Measurements from ENCODE around the gene SEC23IP. TPM values are rescaled to one million over a fixed set of nuclear protein-coding genes. Genes with fewer than 3 reads are reported as not detected.

SEC23IP gene
- total and polyA plus RNA-seq, 2 donors (not counting 3 experiments of a cell fraction or from before 2014, with no cell fraction given) = 30.9 to 83.1 TPM

GRCh38 chr10:119989966-119990365, 97.4 kb downstream of the SEC23IP start:
- dilution Hi-C loops (cut with MboI; ENCODE audit: extremely low pct_ligation_motif_present, low sequenced_read_pairs) (no loop called here), intact Hi-C loops (cut with micrococcal nuclease) (no loop called here)
- Histone ChIP-seq H3K4me2 (ENCODE audit: insufficient read depth, low read length) (no peak overlapping the region), H3K4me3 (replicated peaks in 1 of 3; ENCODE audit: insufficient read depth in 1 of 3, low read depth in 1 of 3, low read length in 3 of 3) (no peak overlapping the region), H3K36me3 (ENCODE audit: control insufficient read depth in 2 of 2, extremely low read depth in 1 of 2, insufficient read depth in 2 of 2, low read length in 2 of 2) (no peaks in the 10 kb centered on the region), H2AFZ (ENCODE audit: low read depth, low read length) (no peak overlapping the region), H3K9me3 (replicated peaks; ENCODE audit: control insufficient read depth, insufficient read depth, low read length) (no peaks in the 10 kb centered on the region), H3K27me3 (ENCODE audit: control insufficient read depth in 2 of 2, insufficient read depth in 2 of 2, low read length in 2 of 2) (no peaks in the 10 kb centered on the region), H3K4me1 (ENCODE audit: control insufficient read depth, extremely low read depth, insufficient read depth, low read length) (no peaks in the 10 kb centered on the region), H3K9me1 (replicated peaks; ENCODE audit: control insufficient read depth, extremely low read depth, insufficient read depth, low read length) (no peaks in the 10 kb centered on the region), H4K20me1 (replicated peaks; ENCODE audit: control insufficient read depth, extremely low read depth, insufficient read depth, low read length) (no peaks in the 10 kb centered on the region), H3K27ac (ENCODE audit: insufficient read depth, low read depth, low read length) (no peak overlapping the region), H3K9ac (replicated peaks; ENCODE audit: extremely low read depth, insufficient read depth, low read length) (no peak overlapping the region), H3K79me2 (ENCODE audit: control insufficient read depth, insufficient read depth, low read length) (no peaks in the 10 kb centered on the region)
- FAIRE-seq = no peak
- DNase-seq (ENCODE audit: low read depth, low spot score) = no peak
- TF ChIP-seq POLR2A (IDR thresholded peaks at IDR 0.05; ENCODE audit: low read depth, low read length) (no peak), GATA2 (IDR thresholded peaks at IDR 0.05; ENCODE audit: insufficient read depth, insufficient read length, low read depth, low read length) (no peak), MAX (IDR thresholded peaks at IDR 0.05; ENCODE audit: insufficient read depth, insufficient read length) (no peak), FOS (IDR thresholded peaks at IDR 0.05; ENCODE audit: borderline replicate concordance, insufficient read depth, low read length) (no peak), JUN (IDR thresholded peaks at IDR 0.05; ENCODE audit: borderline replicate concordance, insufficient read depth, insufficient read length, low read depth) (no peak)
- ChIA-PET CTCF (interaction anchor here (1.6 kb wide), 1 partner anchor 9 kb away, joined by 6 read pairs; no protein-coding TSS in a partner anchor), POLR2A (no interaction called here)
- BruUV-seq (replicated peaks) = no TSS peak

GRCh38 chr10:119991066-119991465, 98.5 kb downstream of the SEC23IP start:
- H3K9me1 ChIP-seq (replicated peaks; ENCODE audit: control insufficient read depth, extremely low read depth, insufficient read depth, low read length) = no peaks in the 10 kb centered on the region
- no peak overlapping the region for H3K27ac ChIP-seq (ENCODE audit: insufficient read depth, low read depth, low read length)
- no peak for DNase-seq (ENCODE audit: low read depth, low spot score)
- no peaks in the 10 kb centered on the region for H3K27me3 ChIP-seq (ENCODE audit: control insufficient read depth in 2 of 2, insufficient read depth in 2 of 2, low read length in 2 of 2)
- no peaks in the 10 kb centered on the region for H3K9me3 ChIP-seq (replicated peaks; ENCODE audit: control insufficient read depth, insufficient read depth, low read length)
- H3K4me3 ChIP-seq (replicated peaks in 1 of 3; ENCODE audit: insufficient read depth in 1 of 3, low read depth in 1 of 3, low read length in 3 of 3) = no peak overlapping the region
- H3K4me2 ChIP-seq (ENCODE audit: insufficient read depth, low read length) = no peak overlapping the region
- no peak overlapping the region for H2AFZ ChIP-seq (ENCODE audit: low read depth, low read length)
- no peaks in the 10 kb centered on the region for H3K36me3 ChIP-seq (ENCODE audit: control insufficient read depth in 2 of 2, extremely low read depth in 1 of 2, insufficient read depth in 2 of 2, low read length in 2 of 2)
- ChIA-PET POLR2A (no interaction called here), CTCF (interaction anchor here (1.6 kb wide), 1 partner anchor 10 kb away, joined by 6 read pairs; no protein-coding TSS in a partner anchor)
- FAIRE-seq = no peak
- intact Hi-C loops (cut with micrococcal nuclease) = no loop called here
- no TSS peak for BruUV-seq (replicated peaks)
- no peak overlapping the region for H3K9ac ChIP-seq (replicated peaks; ENCODE audit: extremely low read depth, insufficient read depth, low read length)
- dilution Hi-C loops (cut with MboI; ENCODE audit: extremely low pct_ligation_motif_present, low sequenced_read_pairs) = no loop called here
- H3K4me1 ChIP-seq (ENCODE audit: control insufficient read depth, extremely low read depth, insufficient read depth, low read length) = no peaks in the 10 kb centered on the region
- H3K79me2 ChIP-seq (ENCODE audit: control insufficient read depth, insufficient read depth, low read length) = no peaks in the 10 kb centered on the region
- TF ChIP-seq POLR2AphosphoS5 (IDR thresholded peaks at IDR 0.05; ENCODE audit: insufficient read depth, low read depth, low read length) (no peak), MAX (IDR thresholded peaks at IDR 0.05; ENCODE audit: insufficient read depth, insufficient read length) (no peak), POLR2A (IDR thresholded peaks at IDR 0.05; ENCODE audit: low read depth, low read length) (no peak)
- H4K20me1 ChIP-seq (replicated peaks; ENCODE audit: control insufficient read depth, extremely low read depth, insufficient read depth, low read length) = no peaks in the 10 kb centered on the region

Measured in endothelial cell of umbilical vein (primary cell).